ENCODE measurements around the gene KIFAP3.
"Not testable (repeated sequence)": the region's sequence is repeated elsewhere in the genome, so short reads cannot be mapped to it uniquely, and the experiment has no call there.

KIFAP3 gene

GRCh38 chr1:169882039-169882511 is 192.4 kb downstream of the KIFAP3 start:
- H3K4me3 ChIP-seq (ENCODE audit: low read length in 2 of 2) = no peak overlapping the region
- no peaks in the 10 kb centered on the region for H3K9me3 ChIP-seq (ENCODE audit: control insufficient read depth in 2 of 2, low read length in 2 of 2)
- no peak overlapping the region for H3K9ac ChIP-seq (ENCODE audit: low read depth in 1 of 2, low read length in 2 of 2)
- no peaks in the 10 kb centered on the region for H3K27me3 ChIP-seq (ENCODE audit: control insufficient read depth in 2 of 2, insufficient read depth in 2 of 2, low read length in 2 of 2)
- H3K36me3 ChIP-seq (ENCODE audit: control insufficient read depth in 2 of 2, insufficient read depth in 2 of 2, low read length in 2 of 2) = peaks cover 31 to 33% of the 10 kb centered on the region in 2 donors
- no peak overlapping the region for H3K27ac ChIP-seq (ENCODE audit: low read depth in 2 of 2, low read length in 2 of 2)
- H3K4me1 ChIP-seq (ENCODE audit: control insufficient read depth in 2 of 2, insufficient read depth in 2 of 2, low read length in 2 of 2) = peaks cover 0 to 3% of the 10 kb centered on the region in 2 donors

- Histone ChIP-seq H3K9me3 (ENCODE audit: control insufficient read depth in 2 of 2, low read length in 2 of 2) (no peaks in the 10 kb centered on the region), H3K4me1 (ENCODE audit: control insufficient read depth in 2 of 2, insufficient read depth in 2 of 2, low read length in 2 of 2) (no peaks in the 10 kb centered on the region), H3K9ac (ENCODE audit: low read depth in 1 of 2, low read length in 2 of 2) (no peak overlapping the region), H3K36me3 (ENCODE audit: control insufficient read depth in 2 of 2, insufficient read depth in 2 of 2, low read length in 2 of 2) (peaks cover 33 to 38% of the 10 kb centered on the region in 2 donors), H3K27ac (ENCODE audit: low read depth in 2 of 2, low read length in 2 of 2) (no peak overlapping the region), H3K4me3 (ENCODE audit: low read length in 2 of 2) (no peak overlapping the region), H3K27me3 (ENCODE audit: control insufficient read depth in 2 of 2, insufficient read depth in 2 of 2, low read length in 2 of 2) (no peaks in the 10 kb centered on the region)
These were observed 195.3 kb downstream of the KIFAP3 start for GRCh38 chr1:169879034-169879840.

- H3K36me3 ChIP-seq (ENCODE audit: control insufficient read depth in 2 of 2, insufficient read depth in 2 of 2, low read length in 2 of 2) = peaks cover 38 to 46% of the 10 kb centered on the region in 2 donors
- no peaks in the 10 kb centered on the region for H3K4me1 ChIP-seq (ENCODE audit: control insufficient read depth in 2 of 2, insufficient read depth in 2 of 2, low read length in 2 of 2)
- H3K4me3 ChIP-seq (ENCODE audit: low read length in 2 of 2) = no peak overlapping the region
- H3K9me3 ChIP-seq (ENCODE audit: control insufficient read depth in 2 of 2, low read length in 2 of 2) = no peaks in the 10 kb centered on the region
- H3K27ac ChIP-seq (ENCODE audit: low read depth in 2 of 2, low read length in 2 of 2) = no peak overlapping the region
- no peaks in the 10 kb centered on the region for H3K27me3 ChIP-seq (ENCODE audit: control insufficient read depth in 2 of 2, insufficient read depth in 2 of 2, low read length in 2 of 2)
- H3K9ac ChIP-seq (ENCODE audit: low read depth in 1 of 2, low read length in 2 of 2) = no peak overlapping the region
These were observed 196.0 kb downstream of the KIFAP3 start for GRCh38 chr1:169878498-169878897.

DNA sequence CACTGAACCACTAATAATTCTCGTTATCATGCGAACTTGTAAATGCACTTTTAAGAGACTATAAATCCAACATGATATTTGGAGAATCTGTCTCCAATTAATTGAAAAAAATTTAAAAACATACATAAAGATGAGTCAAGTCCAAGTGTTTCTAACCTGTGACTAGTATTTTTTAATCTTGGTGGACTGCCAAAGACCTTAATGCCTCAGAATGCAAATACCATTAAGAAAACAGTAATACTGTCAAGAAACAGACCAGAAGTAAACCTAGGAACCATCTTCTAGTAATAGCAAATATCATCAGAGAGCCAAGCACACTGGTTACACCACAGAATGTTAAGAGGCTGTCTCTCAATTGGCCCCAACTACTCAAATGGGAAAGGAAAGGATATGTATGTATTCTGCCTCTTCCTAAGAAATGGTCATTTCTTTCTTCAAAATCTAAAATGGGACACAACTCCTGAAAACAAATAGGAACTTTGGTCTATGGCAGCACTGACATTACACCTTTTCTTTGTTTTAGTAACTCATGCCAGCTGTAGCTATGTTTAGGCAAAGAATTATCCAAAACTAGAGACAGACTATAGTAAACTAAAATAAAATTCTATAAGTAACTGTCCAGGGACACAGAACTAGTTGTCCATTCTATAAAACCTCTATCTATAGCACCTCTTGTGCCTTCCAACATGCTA is 196.5 kb downstream of the KIFAP3 start:
- Histone ChIP-seq H3K27ac (ENCODE audit: low read depth in 2 of 2, low read length in 2 of 2) (no peak overlapping the region), H3K27me3 (ENCODE audit: control insufficient read depth in 2 of 2, insufficient read depth in 2 of 2, low read length in 2 of 2) (no peaks in the 10 kb centered on the region), H3K9me3 (ENCODE audit: control insufficient read depth in 2 of 2, low read length in 2 of 2) (no peaks in the 10 kb centered on the region), H3K4me1 (ENCODE audit: control insufficient read depth in 2 of 2, insufficient read depth in 2 of 2, low read length in 2 of 2) (no peaks in the 10 kb centered on the region), H3K9ac (ENCODE audit: low read depth in 1 of 2, low read length in 2 of 2) (no peak overlapping the region), H3K36me3 (ENCODE audit: control insufficient read depth in 2 of 2, insufficient read depth in 2 of 2, low read length in 2 of 2) (peaks cover 38 to 48% of the 10 kb centered on the region in 2 donors), H3K4me3 (ENCODE audit: low read length in 2 of 2) (no peak overlapping the region)

- Histone ChIP-seq H3K27me3 (ENCODE audit: control insufficient read depth in 2 of 2, insufficient read depth in 2 of 2, low read length in 2 of 2) (no peaks in the 10 kb centered on the region), H3K36me3 (ENCODE audit: control insufficient read depth in 2 of 2, insufficient read depth in 2 of 2, low read length in 2 of 2) (peaks cover 65 to 77% of the 10 kb centered on the region in 2 donors), H3K4me3 (ENCODE audit: low read length in 2 of 2) (no peak overlapping the region), H3K9ac (ENCODE audit: low read depth in 1 of 2, low read length in 2 of 2) (no peak overlapping the region), H3K27ac (ENCODE audit: low read depth in 2 of 2, low read length in 2 of 2) (no peak overlapping the region), H3K4me1 (ENCODE audit: control insufficient read depth in 2 of 2, insufficient read depth in 2 of 2, low read length in 2 of 2) (no peaks in the 10 kb centered on the region), H3K9me3 (ENCODE audit: control insufficient read depth in 2 of 2, low read length in 2 of 2) (peaks cover 0 to 4% of the 10 kb centered on the region in 2 donors)
These were observed 200.3 kb downstream of the KIFAP3 start for GRCh38 chr1:169874229-169874628.

GRCh38 chr1:169873582-169874199 is 200.8 kb downstream of the KIFAP3 start:
- Histone ChIP-seq H3K36me3 (ENCODE audit: control insufficient read depth in 2 of 2, insufficient read depth in 2 of 2, low read length in 2 of 2) (peaks cover 71 to 82% of the 10 kb centered on the region in 2 donors), H3K4me3 (ENCODE audit: low read length in 2 of 2) (no peak overlapping the region), H3K27ac (ENCODE audit: low read depth in 2 of 2, low read length in 2 of 2) (no peak overlapping the region), H3K9ac (ENCODE audit: low read depth in 1 of 2, low read length in 2 of 2) (no peak overlapping the region), H3K27me3 (ENCODE audit: control insufficient read depth in 2 of 2, insufficient read depth in 2 of 2, low read length in 2 of 2) (no peaks in the 10 kb centered on the region), H3K4me1 (ENCODE audit: control insufficient read depth in 2 of 2, insufficient read depth in 2 of 2, low read length in 2 of 2) (no peaks in the 10 kb centered on the region), H3K9me3 (ENCODE audit: control insufficient read depth in 2 of 2, low read length in 2 of 2) (peaks cover 0 to 4% of the 10 kb centered on the region in 2 donors)

DNA sequence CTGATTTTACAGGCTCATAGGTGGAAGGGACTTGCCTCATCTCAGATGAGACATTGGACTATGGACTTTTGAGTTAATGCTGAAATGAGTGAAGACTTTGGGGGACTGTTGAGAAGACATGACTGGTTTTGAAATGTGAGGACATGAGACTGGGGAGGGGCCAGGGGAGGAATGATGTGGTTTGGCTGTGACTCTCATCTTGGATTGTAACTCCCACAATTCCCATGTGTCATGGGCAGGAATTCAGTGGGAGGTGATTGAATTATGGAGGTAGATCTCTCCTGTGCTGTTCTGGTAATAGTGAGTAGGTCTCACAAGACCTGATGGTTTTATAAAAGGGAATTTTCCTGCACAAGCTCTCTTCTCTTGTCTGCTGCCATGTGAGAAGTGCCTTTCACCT is 201.6 kb downstream of the KIFAP3 start:
- no peak overlapping the region for H3K9ac ChIP-seq (ENCODE audit: low read depth in 1 of 2, low read length in 2 of 2)
- H3K9me3 ChIP-seq (ENCODE audit: control insufficient read depth in 2 of 2, low read length in 2 of 2) = peaks cover 0 to 4% of the 10 kb centered on the region in 2 donors
- no peaks in the 10 kb centered on the region for H3K27me3 ChIP-seq (ENCODE audit: control insufficient read depth in 2 of 2, insufficient read depth in 2 of 2, low read length in 2 of 2)
- peaks cover 72 to 83% of the 10 kb centered on the region in 2 donors for H3K36me3 ChIP-seq (ENCODE audit: control insufficient read depth in 2 of 2, insufficient read depth in 2 of 2, low read length in 2 of 2)
- H3K4me1 ChIP-seq (ENCODE audit: control insufficient read depth in 2 of 2, insufficient read depth in 2 of 2, low read length in 2 of 2) = no peaks in the 10 kb centered on the region
- H3K27ac ChIP-seq (ENCODE audit: low read depth in 2 of 2, low read length in 2 of 2) = no peak overlapping the region
- H3K4me3 ChIP-seq (ENCODE audit: low read length in 2 of 2) = no peak overlapping the region

- not testable (repeated sequence) for H3K9ac ChIP-seq (ENCODE audit: low read depth in 1 of 2, low read length in 2 of 2); H3K9me3 ChIP-seq (ENCODE audit: control insufficient read depth in 2 of 2, low read length in 2 of 2); H3K27ac ChIP-seq (ENCODE audit: low read depth in 2 of 2, low read length in 2 of 2); H3K4me3 ChIP-seq (ENCODE audit: low read length in 2 of 2); H3K4me1 ChIP-seq (ENCODE audit: control insufficient read depth in 2 of 2, insufficient read depth in 2 of 2, low read length in 2 of 2); H3K27me3 ChIP-seq (ENCODE audit: control insufficient read depth in 2 of 2, insufficient read depth in 2 of 2, low read length in 2 of 2)
- peaks cover 76 to 87% of the 10 kb centered on the region in 2 donors for H3K36me3 ChIP-seq (ENCODE audit: control insufficient read depth in 2 of 2, insufficient read depth in 2 of 2, low read length in 2 of 2)
These were observed 202.5 kb downstream of the KIFAP3 start for GRCh38 chr1:169871988-169872387.

Data from mucosa of rectum (tissue), 2 donors.